ENCODE measurements around the gene GCFC2. TPM values are rescaled to one million over a fixed set of nuclear protein-coding genes. Genes with fewer than 3 reads are reported as not detected.

Gene GCFC2
- total and polyA plus RNA-seq, 12 donors, result 7.7 to 23.0 (median 12.8) TPM

DNA sequence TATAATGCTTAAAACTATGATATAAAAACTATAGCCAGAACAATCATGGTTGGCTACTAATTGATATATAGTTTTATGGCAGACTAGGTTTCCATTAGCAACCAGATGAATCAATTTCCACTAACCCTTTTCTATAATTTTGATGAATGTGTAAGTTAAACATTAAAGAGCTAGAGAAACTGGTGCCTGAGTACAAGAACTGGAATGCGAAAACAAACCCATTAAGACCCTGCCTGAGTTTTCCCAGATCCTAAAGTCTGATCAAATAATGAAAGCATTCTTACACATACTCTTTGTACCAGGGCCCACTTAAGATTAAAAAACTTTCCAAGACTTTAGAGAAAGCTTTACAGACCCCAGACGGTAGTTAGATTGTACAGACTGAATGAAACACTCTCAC, 42.8 kb downstream of the GCFC2 start:
- Histone ChIP-seq H3K9me3 (no peaks in the 10 kb centered on the region), H3K27ac (no peak overlapping the region), H3K27me3 (no peaks in the 10 kb centered on the region), H3K4me1 (no peaks in the 10 kb centered on the region), H3K36me3 (peaks cover 0 to 90% (median 39%) of the 10 kb centered on the region in 9 donors), H3K4me3 (no peak overlapping the region)
- intact Hi-C loops (cut with DNase I), result no loop called here
- whole genome bisulfite sequencing, 2 donors, result 84 to 93% methylated on average over 2 of the region's 2 CpGs
- DNase-seq (no peak), ATAC-seq (no peak)
- TF ChIP-seq, protein P1, sequence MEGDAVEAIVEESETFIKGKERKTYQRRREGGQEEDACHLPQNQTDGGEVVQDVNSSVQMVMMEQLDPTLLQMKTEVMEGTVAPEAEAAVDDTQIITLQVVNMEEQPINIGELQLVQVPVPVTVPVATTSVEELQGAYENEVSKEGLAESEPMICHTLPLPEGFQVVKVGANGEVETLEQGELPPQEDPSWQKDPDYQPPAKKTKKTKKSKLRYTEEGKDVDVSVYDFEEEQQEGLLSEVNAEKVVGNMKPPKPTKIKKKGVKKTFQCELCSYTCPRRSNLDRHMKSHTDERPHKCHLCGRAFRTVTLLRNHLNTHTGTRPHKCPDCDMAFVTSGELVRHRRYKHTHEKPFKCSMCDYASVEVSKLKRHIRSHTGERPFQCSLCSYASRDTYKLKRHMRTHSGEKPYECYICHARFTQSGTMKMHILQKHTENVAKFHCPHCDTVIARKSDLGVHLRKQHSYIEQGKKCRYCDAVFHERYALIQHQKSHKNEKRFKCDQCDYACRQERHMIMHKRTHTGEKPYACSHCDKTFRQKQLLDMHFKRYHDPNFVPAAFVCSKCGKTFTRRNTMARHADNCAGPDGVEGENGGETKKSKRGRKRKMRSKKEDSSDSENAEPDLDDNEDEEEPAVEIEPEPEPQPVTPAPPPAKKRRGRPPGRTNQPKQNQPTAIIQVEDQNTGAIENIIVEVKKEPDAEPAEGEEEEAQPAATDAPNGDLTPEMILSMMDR (IDR thresholded peaks at IDR 0.05), result no peak

DNA sequence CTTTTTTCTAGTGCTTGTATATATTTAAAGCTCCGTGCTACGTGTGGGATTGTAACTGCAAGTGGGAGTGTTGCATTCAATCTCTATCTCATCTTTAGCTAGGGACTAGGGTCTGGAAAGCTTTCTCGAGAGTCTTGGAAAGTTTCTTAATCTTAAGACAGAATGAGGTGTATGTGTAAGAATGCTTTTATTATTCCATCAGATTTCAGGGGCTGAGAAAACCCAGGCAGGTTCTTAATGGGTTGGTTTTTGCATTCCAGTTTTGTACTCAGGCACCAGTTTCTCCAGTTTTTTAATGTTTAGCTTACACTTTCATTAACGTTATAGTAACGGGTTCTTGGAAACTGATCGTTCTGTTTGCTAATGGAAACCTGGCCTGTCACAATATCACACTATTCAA, 43.8 kb downstream of the GCFC2 start:
- Histone ChIP-seq H3K27me3 (no peaks in the 10 kb centered on the region), H3K27ac (no peak overlapping the region), H3K9me3 (no peaks in the 10 kb centered on the region), H3K4me1 (no peaks in the 10 kb centered on the region), H3K4me3 (no peak overlapping the region), H3K36me3 (peaks cover 0 to 92% (median 39%) of the 10 kb centered on the region in 9 donors)
- TF ChIP-seq, protein P1 (IDR thresholded peaks at IDR 0.05), result no peak
- intact Hi-C loops (cut with DNase I), result no loop called here
- 86% methylated on average over 6 of the region's 6 CpGs for WGBS, 2 donors
- DNase-seq (no peak), ATAC-seq (no peak)

DNA sequence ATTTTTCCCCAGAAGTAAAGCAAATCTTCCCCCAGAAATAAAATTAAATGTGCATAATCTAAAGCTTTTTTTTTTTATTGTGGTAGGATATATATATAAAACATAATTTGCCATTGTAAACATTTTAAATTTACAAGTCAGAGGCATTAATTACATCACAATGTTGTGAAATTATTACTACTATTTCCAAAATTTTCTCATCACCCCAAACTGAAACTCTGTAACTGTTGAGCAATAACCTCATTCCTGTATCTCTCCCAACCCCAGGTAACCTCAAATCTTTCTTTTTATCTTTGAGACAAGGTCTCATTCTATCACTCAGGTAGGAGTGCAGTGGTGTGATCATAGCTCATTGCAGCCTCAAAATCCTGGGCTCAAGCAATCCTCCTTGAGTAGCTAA, 52.9 kb downstream of the GCFC2 start:
- Histone ChIP-seq H3K4me1 (no peaks in the 10 kb centered on the region), H3K4me3 (no peak overlapping the region), H3K27me3 (no peaks in the 10 kb centered on the region), H3K9me3 (peaks cover 0 to 22% (median 0%) of the 10 kb centered on the region in 11 donors), H3K27ac (no peak overlapping the region), H3K36me3 (peaks cover 0 to 100% (median 52%) of the 10 kb centered on the region in 9 donors)
- intact Hi-C loops (cut with DNase I), result no loop called here
- DNase-seq (no peak), ATAC-seq (no peak)
- TF ChIP-seq, protein P1 (IDR thresholded peaks at IDR 0.05), result no peak

DNA sequence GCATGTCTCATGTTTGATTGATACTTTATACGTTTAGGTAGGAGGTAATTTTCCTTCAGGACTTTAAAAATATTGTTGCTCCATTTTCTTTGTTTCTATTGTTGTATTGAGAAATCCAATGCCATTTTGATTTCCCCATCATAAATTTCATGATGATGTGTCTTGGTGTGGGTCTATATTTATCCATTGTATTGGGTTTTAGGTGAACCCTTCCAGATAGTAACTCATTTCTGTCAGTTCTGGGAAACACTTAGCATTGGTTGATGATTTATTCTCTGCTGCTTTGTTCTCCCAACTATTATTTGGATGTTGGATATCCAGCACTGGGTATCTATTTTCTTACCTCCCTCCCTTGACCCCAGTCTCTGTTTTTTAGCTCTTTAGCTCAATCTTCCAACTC, 54.2 kb downstream of the GCFC2 start:
- H3K4me1 ChIP-seq, result no peaks in the 10 kb centered on the region
- H3K27me3 ChIP-seq, result no peaks in the 10 kb centered on the region
- intact Hi-C loops (cut with DNase I), result no loop called here
- peaks cover 0 to 100% (median 65%) of the 10 kb centered on the region in 9 donors for H3K36me3 ChIP-seq
- DNase-seq, result no peak
- H3K27ac ChIP-seq, result no peak overlapping the region
- no peak for ATAC-seq
- TF ChIP-seq, protein P1 (IDR thresholded peaks at IDR 0.05), result no peak
- WGBS, 2 donors, result 93 to 98% methylated on average over 1 of the region's 1 CpG
- H3K4me3 ChIP-seq, result no peak overlapping the region
- H3K9me3 ChIP-seq, result peaks cover 0 to 22% (median 0%) of the 10 kb centered on the region in 11 donors
